PC-3 (cell line): ENCODE measurements around the gene MAT2B. TPM values are rescaled to one million over a fixed set of nuclear protein-coding genes. Genes with fewer than 3 reads are reported as not detected.

Source experiments
- ATAC-seq: fragments of 200-7000 bp; cut with Tn5 transposase; 2 replicates; pipeline ENCODE4 v1.9.1; 2020; ENCODE audit warnings: mild to moderate bottlenecking, moderate library complexity
- BruUV-seq: library from RNA; stranded (reverse); fragments of 400-500 nt; replicated peaks from 2 replicates; lab custom pipeline; 2021; lab: Mats Ljungman, UMichigan
- CTCF ChIA-PET: fragments of 300-600 bp; sonication (Branson Sonifier 250); formaldehyde crosslinking; loops from one replicate; lab custom pipeline; 2022; ENCODE audit warnings: antibody characterized with exemption; lab: Charles Lee
- POLR2A ChIA-PET: fragments of 300-600 bp; sonication (Branson Sonifier 250); formaldehyde crosslinking; loops from one replicate; lab custom pipeline; 2022; ENCODE audit warnings: antibody characterized with exemption; ENCODE audit not compliant: unreplicated experiment; lab: Charles Lee
- DNase-seq: peaks from one replicate; pipeline ENCODE4 v3.0.0-alpha.2; 2015
- H2AFZ ChIP-seq: fragments of 300-600 bp; sonication (generic); 2 replicates; pipeline ENCODE4 v1.6.0; 2016; ENCODE audit warnings: antibody characterized with exemption, low read length
- H3F3A ChIP-seq: fragments of 300-600 bp; sonication (generic); one replicate; pipeline ENCODE4 v1.6.0; 2017; ENCODE audit warnings: antibody characterized with exemption, low read length, control low read depth, mild to moderate bottlenecking; ENCODE audit not compliant: unreplicated experiment
- H3K27ac ChIP-seq: fragments of 300-600 bp; sonication (generic); 2 replicates; pipeline ENCODE4 v1.5.1; 2016; ENCODE audit warnings: mild to moderate bottlenecking, low read length
- H3K27me3 ChIP-seq: fragments of 300-600 bp; sonication (generic); 2 replicates; pipeline ENCODE4 v1.6.1; 2016; ENCODE audit warnings: low read length, mixed read lengths
- H3K36me3 ChIP-seq: fragments of 300-600 bp; sonication (generic); 2 replicates; pipeline ENCODE4 v1.6.1; 2016; ENCODE audit warnings: low read depth, mixed run types, low read length, mixed read lengths
- H3K4me1 ChIP-seq: fragments of 300-600 bp; sonication (generic); 2 replicates; pipeline ENCODE4 v1.5.1; 2016; ENCODE audit warnings: low read length; ENCODE audit not compliant: insufficient read depth
- H3K4me2 ChIP-seq: fragments of 300-600 bp; sonication (generic); 2 replicates; pipeline ENCODE4 v1.6.0; 2016; ENCODE audit warnings: low read length
- H3K4me3 ChIP-seq: fragments of 300-600 bp; sonication (generic); 2 replicates; pipeline ENCODE4 v1.5.1; 2016; ENCODE audit warnings: mild to moderate bottlenecking, low read length, mixed read lengths
- H3K79me2 ChIP-seq: fragments of 300-600 bp; sonication (generic); 2 replicates; pipeline ENCODE4 v1.6.1; 2017; ENCODE audit warnings: low read length, mixed read lengths
- H3K9ac ChIP-seq: fragments of 300-600 bp; sonication (generic); 2 replicates; pipeline ENCODE4 v1.6.0; 2016; ENCODE audit warnings: mild to moderate bottlenecking, low read length
- H3K9me2 ChIP-seq: fragments of 300-600 bp; sonication (generic); replicated peaks from 2 replicates; pipeline ENCODE4 v1.6.1; 2016; ENCODE audit warnings: mixed run types, low read length, mixed read lengths
- H3K9me3 ChIP-seq: fragments of 300-600 bp; sonication (generic); 2 replicates; pipeline ENCODE4 v1.6.1; 2016; ENCODE audit warnings: low read length, mixed read lengths
- H4K20me1 ChIP-seq: fragments of 300-600 bp; sonication (generic); 2 replicates; pipeline ENCODE4 v1.6.1; 2016; ENCODE audit warnings: low read length, mixed read lengths
- EZH2 ChIP-seq: fragments of 300-600 bp; sonication (generic); IDR thresholded peaks from one replicate; pipeline ENCODE4 v1.6.1; 2017; ENCODE audit warnings: antibody characterized with exemption, mild to moderate bottlenecking, low read length; ENCODE audit not compliant: unreplicated experiment
- EZH2phosphoT487 ChIP-seq: fragments of 300-600 bp; sonication (generic); IDR thresholded peaks from 2 replicates; pipeline ENCODE4 v1.6.1; 2018; ENCODE audit warnings: mild to moderate bottlenecking, antibody characterized with exemption, low read length, borderline replicate concordance
- intact Hi-C: fragments of 100-400 bp; cut with micrococcal nuclease; formaldehyde crosslinking; loops from 2 replicates; pipeline ENCODE4 v1.9.0; 2023
- total RNA-seq: library from RNA; depleted of rRNA; stranded (reverse); fragments of >200 nt; gene quantifications from 2 replicates; pipeline ENCODE4 v1.2.3, GENCODE V29; 2014
- TF ChIP-seq, protein P1 (sequence below): fragments of 300-600 bp; sonication (generic); conservative IDR thresholded peaks from 2 replicates; pipeline ENCODE4 v1.5.1; 2017; ENCODE audit warnings: antibody characterized with exemption, low read depth, mild to moderate bottlenecking, low read length

The MAT2B gene
- total RNA-seq, 1 experiment from 2014 or later: 24.3 TPM

DNA sequence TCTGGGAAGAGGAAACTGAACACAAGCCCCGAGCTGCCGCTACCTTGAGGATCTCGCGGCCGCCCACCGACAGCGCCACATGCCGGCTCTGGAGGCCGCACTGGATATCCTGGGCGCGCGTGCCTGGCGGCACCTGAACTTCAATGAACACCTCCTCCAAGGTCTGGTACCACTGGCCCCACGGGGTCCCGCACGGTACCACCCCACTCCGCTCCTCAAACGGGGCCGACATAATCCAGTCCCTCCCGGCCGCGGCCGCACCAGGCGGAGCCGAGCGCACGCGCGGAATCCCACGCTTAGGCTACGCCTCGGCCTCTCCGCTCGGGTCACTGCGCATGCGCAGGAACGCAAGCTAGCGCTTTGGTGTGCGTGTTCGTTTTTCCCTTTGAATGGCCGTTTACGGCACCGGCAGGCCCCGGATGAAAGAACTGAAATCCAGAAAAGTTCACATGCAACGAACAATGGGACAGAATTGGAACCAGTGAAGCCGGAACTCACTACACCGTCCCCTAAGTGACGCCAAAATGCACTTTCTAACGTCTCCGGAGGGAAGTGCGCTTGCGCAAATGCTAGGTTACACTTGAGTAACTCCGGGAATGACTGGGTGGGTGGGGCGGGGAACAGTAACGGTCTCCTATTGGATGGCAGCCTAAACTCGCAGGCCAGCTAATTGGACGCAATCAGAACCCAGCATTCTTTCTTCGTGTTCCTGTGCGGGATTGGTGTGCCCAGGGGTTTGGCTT lies 45.4 kb upstream of the MAT2B start, which contains the start of gene NUDCD2:
Gene NUDCD2, minus strand, starts transcription at position 284 of the 743 bp plus-strand sequence. Its CDS starts 52 bp downstream, at position 232.
- Histone ChIP-seq H3K4me1 (peaks cover 13% of the 10 kb centered on the region), H3K79me2 (peaks cover 94% of the 10 kb centered on the region), H3K4me2 (peak within 1 kb of the TSS; percentile 96), H3K36me3 (peaks cover 12% of the 10 kb centered on the region), H3F3A (no peaks in the 10 kb centered on the region), H2AFZ (peak within 1 kb of the TSS; percentile 98), H3K27ac (peak within 1 kb of the TSS; percentile 99), H3K9me3 (no peaks in the 10 kb centered on the region), H3K27me3 (no peaks in the 10 kb centered on the region), H4K20me1 (no peaks in the 10 kb centered on the region; the same call in 1 of the 2 replicates), H3K9ac (peak within 1 kb of the TSS; percentile 98), H3K9me2 (no peaks in the 10 kb centered on the region), H3K4me3 (peak within 1 kb of the TSS; percentile 82)
- CTCF ChIA-PET: interaction anchor here (0.6 kb wide), 1 partner anchor 22 kb away, joined by 3 read pairs; no protein-coding TSS in a partner anchor
- no TSS peak for BruUV-seq
- peak; percentile 80 for ATAC-seq
- POLR2A ChIA-PET: interaction anchor here (0.5 to 0.9 kb wide), 7 partner anchors 17 to 1226 kb away, joined by 3 to 16 read pairs (median 4); no protein-coding TSS in a partner anchor
- peak; percentile 98 for DNase-seq
- intact Hi-C loops: loop anchor here (1.0 kb wide), 2 partner anchors 23 to 45 kb away; partner anchors contain the start of genes CCNG1 and MAT2B
- no peak for TF ChIP-seq EZH2
- TF ChIP-seq, protein P1, sequence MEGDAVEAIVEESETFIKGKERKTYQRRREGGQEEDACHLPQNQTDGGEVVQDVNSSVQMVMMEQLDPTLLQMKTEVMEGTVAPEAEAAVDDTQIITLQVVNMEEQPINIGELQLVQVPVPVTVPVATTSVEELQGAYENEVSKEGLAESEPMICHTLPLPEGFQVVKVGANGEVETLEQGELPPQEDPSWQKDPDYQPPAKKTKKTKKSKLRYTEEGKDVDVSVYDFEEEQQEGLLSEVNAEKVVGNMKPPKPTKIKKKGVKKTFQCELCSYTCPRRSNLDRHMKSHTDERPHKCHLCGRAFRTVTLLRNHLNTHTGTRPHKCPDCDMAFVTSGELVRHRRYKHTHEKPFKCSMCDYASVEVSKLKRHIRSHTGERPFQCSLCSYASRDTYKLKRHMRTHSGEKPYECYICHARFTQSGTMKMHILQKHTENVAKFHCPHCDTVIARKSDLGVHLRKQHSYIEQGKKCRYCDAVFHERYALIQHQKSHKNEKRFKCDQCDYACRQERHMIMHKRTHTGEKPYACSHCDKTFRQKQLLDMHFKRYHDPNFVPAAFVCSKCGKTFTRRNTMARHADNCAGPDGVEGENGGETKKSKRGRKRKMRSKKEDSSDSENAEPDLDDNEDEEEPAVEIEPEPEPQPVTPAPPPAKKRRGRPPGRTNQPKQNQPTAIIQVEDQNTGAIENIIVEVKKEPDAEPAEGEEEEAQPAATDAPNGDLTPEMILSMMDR: peak; percentile 49; the same call in 1 of the 2 replicates

DNA sequence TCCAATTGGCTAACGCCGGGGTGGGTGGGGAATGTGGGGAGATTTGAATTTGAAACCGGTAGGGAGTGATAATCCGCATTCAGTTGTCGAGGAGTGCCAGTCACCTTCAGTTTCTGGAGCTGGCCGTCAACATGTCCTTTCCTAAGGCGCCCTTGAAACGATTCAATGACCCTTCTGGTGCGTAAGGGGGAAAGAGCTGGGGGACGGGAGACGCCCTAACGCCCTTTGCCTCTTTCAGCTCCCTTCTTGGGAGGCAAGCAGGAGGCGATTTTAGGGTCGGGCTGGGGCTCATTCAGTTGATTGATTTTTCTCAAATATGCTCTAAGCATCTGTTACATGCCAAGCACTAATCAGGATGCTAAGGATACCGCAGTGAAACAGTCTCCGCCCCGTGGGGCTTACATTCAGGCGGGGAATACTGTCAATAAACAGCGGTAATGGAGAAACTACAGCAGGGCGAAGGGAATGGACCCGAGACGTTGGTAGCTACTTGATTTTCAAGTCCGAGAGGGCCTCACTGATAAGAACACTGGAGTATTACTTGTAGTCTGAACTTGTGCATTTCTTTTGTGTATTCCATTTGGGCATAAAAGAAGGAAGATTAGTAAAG lies 44.8 kb upstream of the MAT2B start, which contains the start of gene HMMR:
Gene HMMR, plus strand, starts transcription at position 71 of the 610 bp plus-strand sequence. Its CDS starts 61 bp downstream, at position 132.
- intact Hi-C loops: loop anchor here (1.0 kb wide), 2 partner anchors 23 to 45 kb away; partner anchors contain the start of genes CCNG1 and MAT2B
- Histone ChIP-seq H3K79me2 (peaks cover 92% of the 10 kb centered on the region), H3K9me2 (no peaks in the 10 kb centered on the region), H3F3A (no peaks in the 10 kb centered on the region), H3K27ac (peak within 1 kb of the TSS; percentile 99), H3K4me2 (peak within 1 kb of the TSS; percentile 96), H3K4me1 (peaks cover 13% of the 10 kb centered on the region), H3K9me3 (no peaks in the 10 kb centered on the region), H3K9ac (peak within 1 kb of the TSS; percentile 98), H2AFZ (peak within 1 kb of the TSS; percentile 98), H3K27me3 (no peaks in the 10 kb centered on the region), H4K20me1 (no peaks in the 10 kb centered on the region; the same call in 1 of the 2 replicates), H3K4me3 (peak within 1 kb of the TSS; percentile 82), H3K36me3 (peaks cover 9% of the 10 kb centered on the region; the same call in 1 of the 2 replicates)
- DNase-seq: peak; percentile 23
- 0 out of 2 replicates have a peak, but pooled peaks have one; percentile 1 for ATAC-seq
- ChIA-PET CTCF (interaction anchor here (0.6 kb wide), 1 partner anchor 23 kb away, joined by 3 read pairs; no protein-coding TSS in a partner anchor), POLR2A (interaction anchor here (0.5 to 0.7 kb wide), 4 partner anchors 19 to 1225 kb away, joined by 3 to 16 read pairs (median 5); no protein-coding TSS in a partner anchor)
- no peak for TF ChIP-seq EZH2phosphoT487
- no peak for TF ChIP-seq EZH2
- TF ChIP-seq, protein P1: no peak
- TSS peak; percentile 91 for BruUV-seq
